Lung (tissue), 12 donors: Measurements from ENCODE around the gene IFNA21. TPM values are rescaled to one million over a fixed set of nuclear protein-coding genes. Genes with fewer than 3 reads are reported as not detected.
"Not testable (repeated sequence)": the region's sequence is repeated elsewhere in the genome, so short reads cannot be mapped to it uniquely, and the experiment has no call there.

Source experiments
- ATAC-seq: fragments of 200-7000 bp; cut with Tn5 transposase; one replicate; pipeline ENCODE4 v1.9.1; 2020; ENCODE audit warnings: moderate number of reproducible peaks; ENCODE audit not compliant: insufficient read depth, low FRiP score
- DNase-seq, 3 donors: peaks; one replicate each; pipeline ENCODE4 v3.0.0-alpha.2; 2013 to 2017
- H3K27ac ChIP-seq, 2 donors: one replicate each; pipeline ENCODE4 v1.5.1; 2013; ENCODE audit warnings: mild to moderate bottlenecking in 2 of 2, moderate library complexity in 2 of 2, control low read depth in 1 of 2, inconsistent platforms in 1 of 2, low read depth in 1 of 2, low read length in 1 of 2
- H3K27me3 ChIP-seq, 3 donors: one replicate each; pipeline ENCODE4 v1.5.1; 2013; ENCODE audit warnings: low read length in 2 of 3; ENCODE audit not compliant: control insufficient read depth in 3 of 3, insufficient read depth in 3 of 3
- H3K36me3 ChIP-seq, 4 donors: one replicate each; pipeline ENCODE4 v1.5.1; 2013; ENCODE audit warnings: low read length in 4 of 4, mild to moderate bottlenecking in 1 of 4, moderate library complexity in 1 of 4; ENCODE audit not compliant: control insufficient read depth in 4 of 4, insufficient read depth in 4 of 4
- H3K4me1 ChIP-seq, 5 donors: one replicate each; pipeline ENCODE4 v1.5.1; 2013; ENCODE audit warnings: low read length in 5 of 5, mild to moderate bottlenecking in 2 of 5, moderate library complexity in 1 of 5; ENCODE audit not compliant: control insufficient read depth in 5 of 5, insufficient read depth in 5 of 5
- H3K4me3 ChIP-seq: one replicate; pipeline ENCODE4 v1.5.1; 2013; ENCODE audit warnings: mild to moderate bottlenecking, control low read depth, moderate library complexity
- H3K9ac ChIP-seq, 2 donors: one replicate each; pipeline ENCODE4 v1.5.1; 2013; ENCODE audit warnings: low read length in 2 of 2, control low read depth in 1 of 2; ENCODE audit not compliant: insufficient read depth in 1 of 2
- H3K9me3 ChIP-seq, 4 donors: one replicate each; pipeline ENCODE4 v1.5.1; 2013; ENCODE audit warnings: low read length in 3 of 4, mild to moderate bottlenecking in 1 of 4, moderate library complexity in 1 of 4; ENCODE audit not compliant: control insufficient read depth in 4 of 4, insufficient read depth in 3 of 4
- CTCF ChIP-seq: IDR thresholded peaks from 2 replicates; pipeline ENCODE4 v1.5.1; 2012; ENCODE audit warnings: mild to moderate bottlenecking; ENCODE audit errors: control extremely low read depth, extremely low read depth
- WGBS, 2 donors: extraction: QIAGEN DNeasy Blood & Tissue Kit; methylation state at CpG; one replicate each; pipeline ENCODE4 v1.1.7; 2013; 5-methylcytosine and 5-hydroxymethylcytosine counted together
- polyA plus RNA-seq, 2 donors: library from polyadenylated mRNA; stranded (reverse); fragments of 200-250 nt; gene quantifications; one replicate each; pipeline ENCODE4 v1.2.1, GENCODE V29; 2013
- total RNA-seq, 2 donors: library from RNA; depleted of rRNA in 1 of 2; stranded (reverse); fragments of >200 nt in 1 of 2; gene quantifications; one replicate each; pipeline ENCODE4 v1.2.1, GENCODE V29; 2014 to 2021
- donor health status: control.
- donor health status: control.
- donor health status: Bipolar disorder and iron deficiency.
- donor health status: healthy.
- donor health status: DM: yes; HTN: yes; CAD: no.

The IFNA21 gene
- total and polyA plus RNA-seq, 4 donors, result not detected

DNA sequence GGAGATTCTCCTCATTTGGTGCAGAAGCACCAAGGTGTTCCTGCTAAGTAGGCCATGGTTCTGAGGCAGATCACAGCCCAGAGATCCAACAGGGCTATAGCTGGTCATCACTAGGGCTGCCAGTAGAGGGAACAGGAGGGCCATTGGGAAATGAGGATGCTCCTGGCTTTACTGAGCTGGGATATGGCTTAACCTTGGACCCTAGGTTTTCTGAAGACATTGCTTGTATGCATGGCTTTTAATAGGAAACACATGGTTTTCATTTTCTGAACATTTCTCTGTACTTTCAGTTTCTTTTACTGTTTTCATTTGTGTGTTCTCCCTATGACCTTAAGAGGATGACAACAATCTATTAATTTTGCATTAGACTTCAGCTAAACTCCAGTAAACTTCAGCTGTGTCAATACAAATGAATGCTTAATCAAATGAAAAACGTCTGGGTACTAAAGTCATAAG is 25.0 kb downstream of the IFNA21 start, which contains the start of gene IFNW1:
Gene IFNW1, minus strand, starts transcription at position 406 of the 456 bp plus-strand sequence. Its CDS starts 262 bp downstream, at position 144.
- Histone ChIP-seq H3K9me3 (no peaks in the 10 kb centered on the region), H3K27ac (no peak within 1 kb of the TSS), H3K4me3 (no peak within 1 kb of the TSS), H3K36me3 (no peaks in the 10 kb centered on the region), H3K27me3 (no peaks in the 10 kb centered on the region), H3K9ac (no peak within 1 kb of the TSS), H3K4me1 (no peaks in the 10 kb centered on the region)
- 45 to 61% methylated on average over 1 of the region's 1 CpG for WGBS, 2 donors
- no peak for ATAC-seq
- DNase-seq, result no peak
- TF ChIP-seq CTCF, result no peak

GRCh38 chr9:21137020-21137419 is 29.4 kb downstream of the IFNA21 start:
- no peak overlapping the region for H3K4me3 ChIP-seq
- no peaks in the 10 kb centered on the region for H3K27me3 ChIP-seq
- DNase-seq (no peak), ATAC-seq (no peak)
- no peaks in the 10 kb centered on the region for H3K4me1 ChIP-seq
- no peak for TF ChIP-seq CTCF
- no peak overlapping the region for H3K27ac ChIP-seq
- H3K9me3 ChIP-seq, result no peaks in the 10 kb centered on the region
- WGBS, 2 donors, result 44 to 97% methylated on average over 1 of the region's 1 CpG
- no peak overlapping the region for H3K9ac ChIP-seq
- no peaks in the 10 kb centered on the region for H3K36me3 ChIP-seq

DNA sequence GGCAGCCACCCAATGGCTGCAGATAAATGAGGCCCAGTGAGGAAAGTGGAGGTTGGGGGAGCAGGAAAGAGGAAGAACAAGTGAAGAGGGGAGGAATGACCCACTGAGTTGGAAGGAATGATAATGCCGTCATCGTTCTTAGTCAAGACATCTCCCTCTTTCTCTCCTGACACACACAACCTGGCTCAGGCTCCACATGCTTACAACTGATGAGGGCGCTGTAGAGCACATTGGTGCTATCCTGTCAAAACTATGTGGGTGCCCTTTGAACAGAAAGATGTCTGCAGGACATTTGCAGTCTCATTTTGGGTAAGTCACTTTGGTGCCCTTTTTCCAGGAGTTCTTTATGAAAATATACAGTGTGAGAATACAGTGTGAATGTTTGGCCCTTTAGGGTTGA is 30.7 kb downstream of the IFNA21 start:
- no peaks in the 10 kb centered on the region for H3K9me3 ChIP-seq
- no peaks in the 10 kb centered on the region for H3K36me3 ChIP-seq
- DNase-seq, result no peak
- H3K27ac ChIP-seq, result no peak overlapping the region
- H3K4me1 ChIP-seq, result no peaks in the 10 kb centered on the region
- TF ChIP-seq CTCF, result no peak
- H3K4me3 ChIP-seq, result no peak overlapping the region
- H3K27me3 ChIP-seq, result no peaks in the 10 kb centered on the region
- ATAC-seq, result no peak
- 61 to 86% methylated on average over 3 of the region's 3 CpGs for WGBS, 2 donors
- H3K9ac ChIP-seq, result no peak overlapping the region

- not testable (repeated sequence) for H3K4me1 ChIP-seq, H3K36me3 ChIP-seq, H3K9ac ChIP-seq, H3K9me3 ChIP-seq, H3K4me3 ChIP-seq, ATAC-seq, DNase-seq, H3K27me3 ChIP-seq, H3K27ac ChIP-seq
Measured at GRCh38 chr9:21128186-21128585, 38.3 kb downstream of the IFNA21 start.
